ENCODE measurements around the gene THBS3. TPM values are rescaled to one million over a fixed set of nuclear protein-coding genes. Genes with fewer than 3 reads are reported as not detected.
A peak's percentile ranks its signal among the peaks of the same experiment; 100 is the strongest.

Gene THBS3
- total and polyA plus RNA-seq, 2 of the 13 experiments (the other 11 are each of a cell fraction or from before 2014, with no cell fraction given): 0.86 to 3.6 TPM

DNA sequence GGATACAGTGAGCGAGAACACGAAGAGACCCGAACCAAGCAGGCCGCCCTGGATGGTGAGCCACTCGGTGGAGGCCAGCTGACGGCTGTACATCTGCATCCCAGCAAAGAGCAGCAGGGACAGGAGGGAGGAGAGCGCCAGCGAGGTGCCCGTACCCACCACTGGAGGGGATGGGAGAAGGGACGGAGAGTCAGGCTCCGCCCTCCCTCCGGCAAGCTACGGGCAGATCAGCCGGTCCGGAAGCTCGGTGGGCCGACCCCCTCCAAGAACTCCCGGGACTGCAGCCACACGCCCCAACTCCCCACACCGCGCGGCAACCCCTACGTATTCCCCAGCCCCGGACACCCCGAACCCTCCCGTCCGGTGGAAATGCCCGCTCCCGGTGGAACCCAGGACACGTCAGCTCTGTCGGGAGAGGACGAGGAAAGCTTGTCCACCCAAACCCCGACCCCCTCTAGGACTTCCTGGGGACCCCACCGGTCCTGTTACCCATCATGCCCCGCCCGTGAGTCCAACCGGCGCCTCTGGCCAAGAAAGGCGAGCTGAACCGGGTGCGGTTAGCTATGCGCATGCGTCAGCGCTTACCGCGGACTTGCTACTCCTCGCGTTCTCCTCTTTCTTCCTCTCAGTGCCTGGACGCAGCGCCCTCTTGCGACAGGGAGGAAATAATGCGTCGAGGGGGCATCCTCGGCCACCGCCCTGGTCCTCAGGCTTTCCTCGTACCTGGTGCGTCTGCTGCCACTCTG lies 34.8 kb downstream of the THBS3 start, which contains the start of gene KRTCAP2 (continued):
- TF ChIP-seq, protein P1, sequence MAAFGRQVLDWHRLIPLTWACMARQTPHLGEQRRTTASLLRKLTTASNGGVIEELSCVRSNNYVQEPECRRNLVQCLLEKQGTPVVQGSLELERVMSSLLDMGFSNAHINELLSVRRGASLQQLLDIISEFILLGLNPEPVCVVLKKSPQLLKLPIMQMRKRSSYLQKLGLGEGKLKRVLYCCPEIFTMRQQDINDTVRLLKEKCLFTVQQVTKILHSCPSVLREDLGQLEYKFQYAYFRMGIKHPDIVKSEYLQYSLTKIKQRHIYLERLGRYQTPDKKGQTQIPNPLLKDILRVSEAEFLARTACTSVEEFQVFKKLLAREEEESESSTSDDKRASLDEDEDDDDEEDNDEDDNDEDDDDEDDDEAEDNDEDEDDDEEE (CRISPR knock-in tag; IDR thresholded peaks at IDR 0.05): peak; percentile 97
- TF ChIP-seq FLYWCH1 (CRISPR knock-in tag; IDR thresholded peaks at IDR 0.05) (peak; percentile 48; the same call in 1 of the 2 replicates), KLF12 (CRISPR knock-in tag; IDR thresholded peaks at IDR 0.05; ENCODE audit: borderline replicate concordance) (peak; percentile 95), SMARCC2 (IDR thresholded peaks at IDR 0.05) (no peak), KDM6A (CRISPR knock-in tag; IDR thresholded peaks at IDR 0.05; ENCODE audit: low read depth) (no peak), ZKSCAN5 (CRISPR knock-in tag; IDR thresholded peaks at IDR 0.05) (no peak), ADNP (CRISPR knock-in tag; IDR thresholded peaks at IDR 0.05) (no peak), NFRKB (IDR thresholded peaks at IDR 0.05) (no peak), SALL2 (CRISPR knock-in tag; IDR thresholded peaks at IDR 0.05) (peak; percentile 85)
- TF ChIP-seq, protein P2, sequence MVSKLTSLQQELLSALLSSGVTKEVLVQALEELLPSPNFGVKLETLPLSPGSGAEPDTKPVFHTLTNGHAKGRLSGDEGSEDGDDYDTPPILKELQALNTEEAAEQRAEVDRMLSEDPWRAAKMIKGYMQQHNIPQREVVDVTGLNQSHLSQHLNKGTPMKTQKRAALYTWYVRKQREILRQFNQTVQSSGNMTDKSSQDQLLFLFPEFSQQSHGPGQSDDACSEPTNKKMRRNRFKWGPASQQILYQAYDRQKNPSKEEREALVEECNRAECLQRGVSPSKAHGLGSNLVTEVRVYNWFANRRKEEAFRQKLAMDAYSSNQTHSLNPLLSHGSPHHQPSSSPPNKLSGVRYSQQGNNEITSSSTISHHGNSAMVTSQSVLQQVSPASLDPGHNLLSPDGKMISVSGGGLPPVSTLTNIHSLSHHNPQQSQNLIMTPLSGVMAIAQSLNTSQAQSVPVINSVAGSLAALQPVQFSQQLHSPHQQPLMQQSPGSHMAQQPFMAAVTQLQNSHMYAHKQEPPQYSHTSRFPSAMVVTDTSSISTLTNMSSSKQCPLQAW (CRISPR knock-in tag; IDR thresholded peaks at IDR 0.05): peak; percentile 92
- TF ChIP-seq, protein P3, sequence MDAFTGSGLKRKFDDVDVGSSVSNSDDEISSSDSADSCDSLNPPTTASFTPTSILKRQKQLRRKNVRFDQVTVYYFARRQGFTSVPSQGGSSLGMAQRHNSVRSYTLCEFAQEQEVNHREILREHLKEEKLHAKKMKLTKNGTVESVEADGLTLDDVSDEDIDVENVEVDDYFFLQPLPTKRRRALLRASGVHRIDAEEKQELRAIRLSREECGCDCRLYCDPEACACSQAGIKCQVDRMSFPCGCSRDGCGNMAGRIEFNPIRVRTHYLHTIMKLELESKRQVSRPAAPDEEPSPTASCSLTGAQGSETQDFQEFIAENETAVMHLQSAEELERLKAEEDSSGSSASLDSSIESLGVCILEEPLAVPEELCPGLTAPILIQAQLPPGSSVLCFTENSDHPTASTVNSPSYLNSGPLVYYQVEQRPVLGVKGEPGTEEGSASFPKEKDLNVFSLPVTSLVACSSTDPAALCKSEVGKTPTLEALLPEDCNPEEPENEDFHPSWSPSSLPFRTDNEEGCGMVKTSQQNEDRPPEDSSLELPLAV (CRISPR knock-in tag; conservative IDR thresholded peaks at IDR 0.05; ENCODE audit: low read depth): no peak
- TF ChIP-seq, protein P4, sequence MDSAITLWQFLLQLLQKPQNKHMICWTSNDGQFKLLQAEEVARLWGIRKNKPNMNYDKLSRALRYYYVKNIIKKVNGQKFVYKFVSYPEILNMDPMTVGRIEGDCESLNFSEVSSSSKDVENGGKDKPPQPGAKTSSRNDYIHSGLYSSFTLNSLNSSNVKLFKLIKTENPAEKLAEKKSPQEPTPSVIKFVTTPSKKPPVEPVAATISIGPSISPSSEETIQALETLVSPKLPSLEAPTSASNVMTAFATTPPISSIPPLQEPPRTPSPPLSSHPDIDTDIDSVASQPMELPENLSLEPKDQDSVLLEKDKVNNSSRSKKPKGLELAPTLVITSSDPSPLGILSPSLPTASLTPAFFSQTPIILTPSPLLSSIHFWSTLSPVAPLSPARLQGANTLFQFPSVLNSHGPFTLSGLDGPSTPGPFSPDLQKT (CRISPR knock-in tag; IDR thresholded peaks at IDR 0.05; ENCODE audit: borderline replicate concordance): no peak
- TF ChIP-seq, protein P5, sequence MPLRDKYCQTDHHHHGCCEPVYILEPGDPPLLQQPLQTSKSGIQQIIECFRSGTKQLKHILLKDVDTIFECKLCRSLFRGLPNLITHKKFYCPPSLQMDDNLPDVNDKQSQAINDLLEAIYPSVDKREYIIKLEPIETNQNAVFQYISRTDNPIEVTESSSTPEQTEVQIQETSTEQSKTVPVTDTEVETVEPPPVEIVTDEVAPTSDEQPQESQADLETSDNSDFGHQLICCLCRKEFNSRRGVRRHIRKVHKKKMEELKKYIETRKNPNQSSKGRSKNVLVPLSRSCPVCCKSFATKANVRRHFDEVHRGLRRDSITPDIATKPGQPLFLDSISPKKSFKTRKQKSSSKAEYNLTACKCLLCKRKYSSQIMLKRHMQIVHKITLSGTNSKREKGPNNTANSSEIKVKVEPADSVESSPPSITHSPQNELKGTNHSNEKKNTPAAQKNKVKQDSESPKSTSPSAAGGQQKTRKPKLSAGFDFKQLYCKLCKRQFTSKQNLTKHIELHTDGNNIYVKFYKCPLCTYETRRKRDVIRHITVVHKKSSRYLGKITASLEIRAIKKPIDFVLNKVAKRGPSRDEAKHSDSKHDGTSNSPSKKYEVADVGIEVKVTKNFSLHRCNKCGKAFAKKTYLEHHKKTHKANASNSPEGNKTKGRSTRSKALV (CRISPR knock-in tag; IDR thresholded peaks at IDR 0.05): no peak
- TF ChIP-seq, protein P6, sequence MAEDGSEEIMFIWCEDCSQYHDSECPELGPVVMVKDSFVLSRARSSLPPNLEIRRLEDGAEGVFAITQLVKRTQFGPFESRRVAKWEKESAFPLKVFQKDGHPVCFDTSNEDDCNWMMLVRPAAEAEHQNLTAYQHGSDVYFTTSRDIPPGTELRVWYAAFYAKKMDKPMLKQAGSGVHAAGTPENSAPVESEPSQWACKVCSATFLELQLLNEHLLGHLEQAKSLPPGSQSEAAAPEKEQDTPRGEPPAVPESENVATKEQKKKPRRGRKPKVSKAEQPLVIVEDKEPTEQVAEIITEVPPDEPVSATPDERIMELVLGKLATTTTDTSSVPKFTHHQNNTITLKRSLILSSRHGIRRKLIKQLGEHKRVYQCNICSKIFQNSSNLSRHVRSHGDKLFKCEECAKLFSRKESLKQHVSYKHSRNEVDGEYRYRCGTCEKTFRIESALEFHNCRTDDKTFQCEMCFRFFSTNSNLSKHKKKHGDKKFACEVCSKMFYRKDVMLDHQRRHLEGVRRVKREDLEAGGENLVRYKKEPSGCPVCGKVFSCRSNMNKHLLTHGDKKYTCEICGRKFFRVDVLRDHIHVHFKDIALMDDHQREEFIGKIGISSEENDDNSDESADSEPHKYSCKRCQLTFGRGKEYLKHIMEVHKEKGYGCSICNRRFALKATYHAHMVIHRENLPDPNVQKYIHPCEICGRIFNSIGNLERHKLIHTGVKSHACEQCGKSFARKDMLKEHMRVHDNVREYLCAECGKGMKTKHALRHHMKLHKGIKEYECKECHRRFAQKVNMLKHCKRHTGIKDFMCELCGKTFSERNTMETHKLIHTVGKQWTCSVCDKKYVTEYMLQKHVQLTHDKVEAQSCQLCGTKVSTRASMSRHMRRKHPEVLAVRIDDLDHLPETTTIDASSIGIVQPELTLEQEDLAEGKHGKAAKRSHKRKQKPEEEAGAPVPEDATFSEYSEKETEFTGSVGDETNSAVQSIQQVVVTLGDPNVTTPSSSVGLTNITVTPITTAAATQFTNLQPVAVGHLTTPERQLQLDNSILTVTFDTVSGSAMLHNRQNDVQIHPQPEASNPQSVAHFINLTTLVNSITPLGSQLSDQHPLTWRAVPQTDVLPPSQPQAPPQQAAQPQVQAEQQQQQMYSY (CRISPR knock-in tag; IDR thresholded peaks at IDR 0.05): peak; percentile 60; the same call in 1 of the 2 replicates
- TF ChIP-seq, protein P7, sequence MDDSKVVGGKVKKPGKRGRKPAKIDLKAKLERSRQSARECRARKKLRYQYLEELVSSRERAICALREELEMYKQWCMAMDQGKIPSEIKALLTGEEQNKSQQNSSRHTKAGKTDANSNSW (CRISPR knock-in tag; IDR thresholded peaks at IDR 0.05; ENCODE audit: borderline replicate concordance): no peak
